IPS-20b (cell line): ENCODE results near the gene FOXA1.
A peak's percentile ranks its signal among the peaks of the same experiment; 100 is the strongest.

Source experiments
- H3K27ac ChIP-seq: one replicate; pipeline ENCODE4 v1.5.1; 2013; ENCODE audit warnings: low read length
- H3K27me3 ChIP-seq: 2 replicates; pipeline ENCODE4 v1.6.1; 2013; ENCODE audit warnings: mild to moderate bottlenecking, low read length, inconsistent platforms; ENCODE audit not compliant: insufficient read depth
- H3K36me3 ChIP-seq: 2 replicates; pipeline ENCODE4 v1.6.1; 2013; ENCODE audit warnings: low read depth, mild to moderate bottlenecking, inconsistent platforms, low read length, moderate library complexity; ENCODE audit not compliant: insufficient read depth
- H3K4me1 ChIP-seq: 2 replicates; pipeline ENCODE4 v1.6.1; 2013; ENCODE audit warnings: mild to moderate bottlenecking, control low read depth, inconsistent platforms, low read length, moderate library complexity; ENCODE audit not compliant: insufficient read depth
- H3K4me3 ChIP-seq: 2 replicates; pipeline ENCODE4 v1.5.1; 2013; ENCODE audit warnings: mild to moderate bottlenecking, low read length, inconsistent platforms
- H3K9ac ChIP-seq: 2 replicates; pipeline ENCODE4 v1.6.1; 2013; ENCODE audit warnings: low read depth, mild to moderate bottlenecking, inconsistent platforms, low read length, moderate library complexity
- H3K9me3 ChIP-seq: 2 replicates; pipeline ENCODE4 v1.6.1; 2013; ENCODE audit warnings: mild to moderate bottlenecking, low read depth, low read length, inconsistent platforms; ENCODE audit not compliant: insufficient read depth

Gene FOXA1

DNA sequence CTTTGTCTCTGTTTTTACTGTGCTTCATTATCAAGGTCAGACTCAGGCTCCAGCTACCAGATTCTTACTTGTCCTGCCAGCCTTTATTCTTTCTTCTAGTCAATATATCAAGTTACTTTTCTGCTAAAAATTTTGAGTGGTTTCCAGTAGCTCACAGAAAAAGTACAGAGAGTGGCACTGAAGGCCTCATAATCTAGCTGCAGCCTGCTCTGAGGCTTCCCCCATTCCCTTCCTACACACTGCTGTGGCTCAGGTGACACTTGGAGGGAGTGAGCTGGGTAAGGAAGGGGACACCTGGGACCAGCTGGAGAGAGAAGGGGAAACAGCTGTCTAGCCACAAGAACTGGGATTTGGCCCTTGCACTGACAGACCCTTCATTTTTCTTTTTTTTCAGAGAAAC, 25.8 kb upstream of the FOXA1 start:
- no peak overlapping the region for H3K9ac ChIP-seq
- H3K4me3 ChIP-seq = no peak overlapping the region
- H3K4me1 ChIP-seq = no peaks in the 10 kb centered on the region; the same call in 1 of the 2 replicates
- peaks cover 66% of the 10 kb centered on the region for H3K27me3 ChIP-seq
- no peaks in the 10 kb centered on the region for H3K36me3 ChIP-seq
- peaks cover 7% of the 10 kb centered on the region; the same call in 1 of the 2 replicates for H3K9me3 ChIP-seq
- H3K27ac ChIP-seq = no peak overlapping the region

GRCh38 chr14:37618498-37619028, 23.5 kb upstream of the FOXA1 start:
- no peak overlapping the region for H3K4me3 ChIP-seq
- no peak overlapping the region for H3K9ac ChIP-seq
- no peaks in the 10 kb centered on the region for H3K36me3 ChIP-seq
- H3K4me1 ChIP-seq = no peaks in the 10 kb centered on the region
- peaks cover 52% of the 10 kb centered on the region for H3K27me3 ChIP-seq
- H3K9me3 ChIP-seq = peaks cover 22% of the 10 kb centered on the region; the same call in 1 of the 2 replicates
- H3K27ac ChIP-seq = no peak overlapping the region

GRCh38 chr14:37617864-37618365, 22.9 kb upstream of the FOXA1 start:
- Histone ChIP-seq H3K36me3 (no peaks in the 10 kb centered on the region), H3K4me1 (no peaks in the 10 kb centered on the region), H3K9ac (no peak overlapping the region), H3K9me3 (peaks cover 22% of the 10 kb centered on the region; the same call in 1 of the 2 replicates), H3K4me3 (no peak overlapping the region), H3K27me3 (peaks cover 46% of the 10 kb centered on the region), H3K27ac (no peak overlapping the region)

GRCh38 chr14:37616853-37617252, 21.8 kb upstream of the FOXA1 start:
- no peaks in the 10 kb centered on the region for H3K4me1 ChIP-seq
- peaks cover 46% of the 10 kb centered on the region for H3K27me3 ChIP-seq
- no peak overlapping the region for H3K4me3 ChIP-seq
- H3K27ac ChIP-seq = no peak overlapping the region
- no peaks in the 10 kb centered on the region for H3K36me3 ChIP-seq
- H3K9ac ChIP-seq = no peak overlapping the region
- peaks cover 22% of the 10 kb centered on the region; the same call in 1 of the 2 replicates for H3K9me3 ChIP-seq

- no peak overlapping the region for H3K27ac ChIP-seq
- H3K9ac ChIP-seq = no peak overlapping the region
- no peaks in the 10 kb centered on the region for H3K4me1 ChIP-seq
- H3K27me3 ChIP-seq = peaks cover 46% of the 10 kb centered on the region
- H3K9me3 ChIP-seq = peaks cover 22% of the 10 kb centered on the region; the same call in 1 of the 2 replicates
- no peak overlapping the region for H3K4me3 ChIP-seq
- H3K36me3 ChIP-seq = no peaks in the 10 kb centered on the region
Measured at GRCh38 chr14:37615582-37616289, 20.7 kb upstream of the FOXA1 start.

GRCh38 chr14:37610945-37611523, 16.0 kb upstream of the FOXA1 start:
- Histone ChIP-seq H3K36me3 (no peaks in the 10 kb centered on the region), H3K27ac (no peak overlapping the region), H3K27me3 (peaks cover 70% of the 10 kb centered on the region), H3K4me3 (peak overlapping the region; percentile 53; the same call in 1 of the 2 replicates), H3K9ac (no peak overlapping the region), H3K9me3 (peaks cover 17% of the 10 kb centered on the region; the same call in 1 of the 2 replicates), H3K4me1 (no peaks in the 10 kb centered on the region)

DNA sequence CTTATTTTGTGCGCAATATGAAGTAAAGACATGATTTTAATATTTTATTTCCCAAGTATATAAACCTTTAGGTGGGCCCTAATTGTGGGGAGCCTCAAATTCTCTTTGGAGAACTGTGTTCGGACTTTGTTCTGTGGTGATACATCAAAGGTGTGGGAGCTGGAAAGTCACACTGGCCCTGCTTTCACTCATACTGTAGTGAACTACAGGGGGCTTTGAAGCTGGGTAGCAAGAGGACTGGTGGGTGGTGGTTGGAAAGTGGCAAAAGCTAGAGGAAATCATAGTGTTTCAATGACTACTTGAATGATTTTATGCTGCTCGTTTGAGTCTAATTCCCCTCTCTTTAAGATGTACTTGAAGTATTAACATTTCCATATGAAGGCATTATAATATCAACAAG, 13.6 kb upstream of the FOXA1 start:
- no peaks in the 10 kb centered on the region for H3K9me3 ChIP-seq
- H3K36me3 ChIP-seq = no peaks in the 10 kb centered on the region
- no peak overlapping the region for H3K27ac ChIP-seq
- no peak overlapping the region for H3K9ac ChIP-seq
- H3K4me1 ChIP-seq = no peaks in the 10 kb centered on the region
- H3K27me3 ChIP-seq = peaks cover 93% of the 10 kb centered on the region
- H3K4me3 ChIP-seq = no peak overlapping the region

GRCh38 chr14:37606678-37607077, 11.6 kb upstream of the FOXA1 start:
- no peaks in the 10 kb centered on the region for H3K36me3 ChIP-seq
- H3K9me3 ChIP-seq = no peaks in the 10 kb centered on the region
- no peak overlapping the region for H3K9ac ChIP-seq
- no peak overlapping the region for H3K27ac ChIP-seq
- H3K4me1 ChIP-seq = no peaks in the 10 kb centered on the region
- H3K27me3 ChIP-seq = peaks cover 100% of the 10 kb centered on the region
- H3K4me3 ChIP-seq = no peak overlapping the region

DNA sequence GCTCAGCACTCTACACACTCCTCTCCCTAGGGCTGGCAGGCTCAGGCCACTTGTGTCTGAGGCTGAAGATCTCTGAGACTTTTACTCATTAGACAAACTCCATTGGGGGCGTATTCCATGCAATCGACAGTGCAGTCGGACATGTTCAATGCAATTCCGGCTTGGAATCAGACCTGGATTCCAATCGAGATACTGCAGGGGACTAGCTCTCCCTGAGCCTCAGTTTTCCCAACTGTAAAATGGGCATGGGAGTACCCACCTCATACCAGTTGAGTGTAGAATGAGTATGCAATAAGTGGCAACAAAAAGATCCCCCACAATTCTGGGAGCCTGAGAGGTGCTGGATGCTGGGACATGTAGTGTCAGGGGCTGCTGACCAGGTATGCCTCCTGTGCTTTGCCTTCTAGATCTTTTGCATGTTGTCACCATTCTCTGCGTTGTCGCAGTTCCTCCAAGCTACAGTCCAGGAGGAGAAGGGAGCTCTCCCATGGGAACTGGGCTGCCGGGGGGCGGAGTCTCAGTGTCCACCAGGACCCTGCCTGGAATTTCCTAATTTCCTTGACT, 8.7 kb upstream of the FOXA1 start:
- no peak overlapping the region for H3K9ac ChIP-seq
- no peaks in the 10 kb centered on the region for H3K36me3 ChIP-seq
- no peaks in the 10 kb centered on the region for H3K9me3 ChIP-seq
- 0 out of 2 replicates have a peak, but pooled peaks cover 3% of the 10 kb centered on the region for H3K4me1 ChIP-seq
- peaks cover 100% of the 10 kb centered on the region for H3K27me3 ChIP-seq
- H3K4me3 ChIP-seq = no peak overlapping the region
- no peak overlapping the region for H3K27ac ChIP-seq

GRCh38 chr14:37602605-37603453, 7.8 kb upstream of the FOXA1 start:
- peaks cover 4% of the 10 kb centered on the region; the same call in 1 of the 2 replicates for H3K4me1 ChIP-seq
- H3K9ac ChIP-seq = no peak overlapping the region
- H3K9me3 ChIP-seq = no peaks in the 10 kb centered on the region
- H3K36me3 ChIP-seq = no peaks in the 10 kb centered on the region
- H3K27ac ChIP-seq = no peak overlapping the region
- H3K27me3 ChIP-seq = peaks cover 100% of the 10 kb centered on the region
- H3K4me3 ChIP-seq = no peak overlapping the region

DNA sequence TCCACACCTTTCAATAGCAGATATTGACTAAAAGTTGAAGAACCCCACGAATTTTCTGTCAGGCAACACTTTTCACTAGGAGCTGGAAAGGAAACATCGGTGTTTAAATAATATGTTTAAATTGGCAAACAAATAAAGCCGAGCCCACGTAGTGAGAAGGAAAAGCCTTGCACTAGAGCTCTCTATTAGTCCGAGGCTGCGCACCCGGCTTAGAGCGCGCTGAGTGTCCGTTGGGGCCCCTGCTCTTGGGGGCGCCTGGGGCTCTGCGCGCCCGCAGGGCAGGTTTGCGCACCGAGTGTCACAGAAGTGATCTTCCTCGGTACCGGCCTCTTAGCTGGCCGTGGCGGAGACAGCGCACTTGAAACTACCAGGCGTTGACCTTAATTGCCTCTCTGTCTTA, 6.8 kb upstream of the FOXA1 start:
- no peak overlapping the region for H3K9ac ChIP-seq
- no peaks in the 10 kb centered on the region for H3K9me3 ChIP-seq
- H3K27ac ChIP-seq = no peak overlapping the region
- H3K36me3 ChIP-seq = no peaks in the 10 kb centered on the region
- H3K27me3 ChIP-seq = peaks cover 100% of the 10 kb centered on the region
- H3K4me1 ChIP-seq = peaks cover 6% of the 10 kb centered on the region; the same call in 1 of the 2 replicates
- H3K4me3 ChIP-seq = no peak overlapping the region
